ENCODE measurements around the gene RAB26.

DNA sequence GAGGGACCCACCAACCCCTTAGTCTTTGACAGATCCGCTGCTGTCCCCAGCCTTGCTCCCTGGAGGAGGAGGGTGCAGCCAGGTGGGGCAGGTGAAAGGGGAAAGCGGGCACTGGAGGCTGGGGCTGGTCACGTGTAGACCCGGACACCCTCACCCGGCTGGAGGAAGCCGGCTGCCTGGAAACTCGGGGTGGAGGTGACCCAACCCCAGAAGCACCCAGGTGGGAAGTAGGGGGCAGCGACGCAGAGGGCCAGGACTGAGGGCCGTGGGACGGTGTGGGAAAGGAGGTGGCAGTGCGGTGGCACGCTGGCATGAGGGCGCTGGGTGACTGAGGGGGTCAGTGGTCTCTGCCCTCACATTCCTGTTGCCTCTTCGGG lies 9.8 kb downstream of the RAB26 start:
- TF ChIP-seq, protein P1, sequence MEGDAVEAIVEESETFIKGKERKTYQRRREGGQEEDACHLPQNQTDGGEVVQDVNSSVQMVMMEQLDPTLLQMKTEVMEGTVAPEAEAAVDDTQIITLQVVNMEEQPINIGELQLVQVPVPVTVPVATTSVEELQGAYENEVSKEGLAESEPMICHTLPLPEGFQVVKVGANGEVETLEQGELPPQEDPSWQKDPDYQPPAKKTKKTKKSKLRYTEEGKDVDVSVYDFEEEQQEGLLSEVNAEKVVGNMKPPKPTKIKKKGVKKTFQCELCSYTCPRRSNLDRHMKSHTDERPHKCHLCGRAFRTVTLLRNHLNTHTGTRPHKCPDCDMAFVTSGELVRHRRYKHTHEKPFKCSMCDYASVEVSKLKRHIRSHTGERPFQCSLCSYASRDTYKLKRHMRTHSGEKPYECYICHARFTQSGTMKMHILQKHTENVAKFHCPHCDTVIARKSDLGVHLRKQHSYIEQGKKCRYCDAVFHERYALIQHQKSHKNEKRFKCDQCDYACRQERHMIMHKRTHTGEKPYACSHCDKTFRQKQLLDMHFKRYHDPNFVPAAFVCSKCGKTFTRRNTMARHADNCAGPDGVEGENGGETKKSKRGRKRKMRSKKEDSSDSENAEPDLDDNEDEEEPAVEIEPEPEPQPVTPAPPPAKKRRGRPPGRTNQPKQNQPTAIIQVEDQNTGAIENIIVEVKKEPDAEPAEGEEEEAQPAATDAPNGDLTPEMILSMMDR (IDR thresholded peaks at IDR 0.05; ENCODE audit: low read length), result no peak
- TF ChIP-seq EZH2 (IDR thresholded peaks at IDR 0.05; ENCODE audit: borderline replicate concordance, low read length), result no peak

Measured in OCI-LY1 (cell line).